Astrocyte of the spinal cord (primary cell): Measurements from ENCODE around the gene ZNF329.

Source experiments
- DNase-seq: peaks from one replicate; pipeline ENCODE4 v3.0.0; 2011; ENCODE audit warnings: low read depth, low spot score
- H3K4me3 ChIP-seq: 2 replicates; pipeline ENCODE4 v1.5.1; 2011; ENCODE audit warnings: low read depth, mild to moderate bottlenecking, low read length, moderate library complexity
- in situ Hi-C: cut with HindIII; loops from 2 replicates; pipeline ENCODE4 v1.10.0; 2017; ENCODE audit warnings: low sequenced_read_pairs
- TF ChIP-seq, protein P1 (sequence below): IDR thresholded peaks from 2 replicates; pipeline ENCODE4 v1.5.1; 2012; ENCODE audit warnings: low read depth, mild to moderate bottlenecking, low read length, inconsistent platforms

ZNF329 gene

DNA sequence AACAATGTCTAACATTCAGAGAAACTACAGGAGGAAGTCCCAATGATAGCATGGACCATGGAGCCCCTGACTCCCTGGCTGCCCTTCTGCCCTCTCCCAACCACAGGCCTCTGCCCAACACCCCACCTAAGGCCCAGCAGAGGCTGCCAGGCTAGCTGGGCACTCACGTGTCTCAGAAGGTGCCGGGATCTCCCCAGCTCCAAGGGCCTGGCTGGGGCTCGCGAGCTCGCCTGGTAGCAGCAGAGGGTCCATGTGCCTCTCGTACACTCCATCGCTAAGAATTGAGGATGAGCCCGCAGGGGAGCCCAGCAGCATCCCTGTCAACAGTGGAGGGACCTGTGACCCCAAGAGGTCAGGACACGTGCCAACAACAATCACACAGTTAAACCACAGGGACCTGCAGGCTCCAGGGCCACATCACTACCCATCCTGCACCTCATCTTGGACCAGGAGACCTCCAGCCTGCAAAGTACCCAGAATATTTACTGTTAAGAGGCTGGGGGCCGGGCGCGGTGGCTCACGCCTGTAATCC is 62.0 kb downstream of the ZNF329 start:
- no peak overlapping the region for H3K4me3 ChIP-seq
- TF ChIP-seq, protein P1, sequence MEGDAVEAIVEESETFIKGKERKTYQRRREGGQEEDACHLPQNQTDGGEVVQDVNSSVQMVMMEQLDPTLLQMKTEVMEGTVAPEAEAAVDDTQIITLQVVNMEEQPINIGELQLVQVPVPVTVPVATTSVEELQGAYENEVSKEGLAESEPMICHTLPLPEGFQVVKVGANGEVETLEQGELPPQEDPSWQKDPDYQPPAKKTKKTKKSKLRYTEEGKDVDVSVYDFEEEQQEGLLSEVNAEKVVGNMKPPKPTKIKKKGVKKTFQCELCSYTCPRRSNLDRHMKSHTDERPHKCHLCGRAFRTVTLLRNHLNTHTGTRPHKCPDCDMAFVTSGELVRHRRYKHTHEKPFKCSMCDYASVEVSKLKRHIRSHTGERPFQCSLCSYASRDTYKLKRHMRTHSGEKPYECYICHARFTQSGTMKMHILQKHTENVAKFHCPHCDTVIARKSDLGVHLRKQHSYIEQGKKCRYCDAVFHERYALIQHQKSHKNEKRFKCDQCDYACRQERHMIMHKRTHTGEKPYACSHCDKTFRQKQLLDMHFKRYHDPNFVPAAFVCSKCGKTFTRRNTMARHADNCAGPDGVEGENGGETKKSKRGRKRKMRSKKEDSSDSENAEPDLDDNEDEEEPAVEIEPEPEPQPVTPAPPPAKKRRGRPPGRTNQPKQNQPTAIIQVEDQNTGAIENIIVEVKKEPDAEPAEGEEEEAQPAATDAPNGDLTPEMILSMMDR, result no peak
- DNase-seq, result no peak
- in situ Hi-C loops, result no loop called here

DNA sequence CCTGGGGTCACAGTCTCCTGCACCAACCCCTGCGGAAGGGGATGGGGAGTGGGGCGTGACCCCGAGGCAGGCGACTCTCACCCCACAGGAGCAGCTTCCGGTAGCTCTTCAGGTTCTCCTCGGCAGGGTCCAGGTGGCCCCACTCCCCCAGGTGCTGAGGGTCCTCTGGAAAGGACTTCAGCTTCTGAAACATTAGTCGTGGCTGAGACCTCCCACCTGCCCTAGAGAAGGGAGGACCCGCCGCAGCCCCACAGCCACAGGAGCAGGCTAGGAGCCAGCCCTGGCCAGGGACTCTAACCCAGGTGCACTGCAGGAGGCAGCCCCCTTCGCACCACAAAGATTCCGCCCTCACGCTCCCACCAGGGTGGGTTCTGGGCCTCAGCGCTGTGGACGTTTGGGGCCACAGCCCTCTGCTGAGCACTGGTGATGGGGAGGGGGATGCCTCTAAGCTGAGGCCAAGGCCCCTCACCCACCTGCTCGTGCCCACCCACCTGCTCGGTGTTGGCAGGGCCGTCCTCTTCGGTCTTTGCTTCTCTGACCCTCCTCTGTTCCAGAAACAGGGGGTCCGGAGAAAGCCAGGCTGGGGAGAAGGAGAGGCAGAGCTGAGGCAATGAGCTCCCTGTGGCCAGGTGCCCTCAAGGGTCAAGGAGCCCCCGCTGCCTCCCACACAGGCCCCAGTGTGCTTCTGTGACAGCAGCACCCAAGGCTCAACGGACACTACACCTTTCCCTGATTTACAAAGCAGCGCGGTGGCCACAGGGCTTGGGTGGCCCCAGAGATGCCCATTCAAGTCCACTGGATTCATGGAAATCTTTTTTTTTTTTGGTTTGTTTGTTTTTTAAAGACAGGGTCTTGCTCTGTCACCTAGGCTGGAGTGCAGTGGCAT is 63.5 kb downstream of the ZNF329 start:
- TF ChIP-seq, protein P1, result no peak
- H3K4me3 ChIP-seq, result no peak overlapping the region
- in situ Hi-C loops, result no loop called here

DNA sequence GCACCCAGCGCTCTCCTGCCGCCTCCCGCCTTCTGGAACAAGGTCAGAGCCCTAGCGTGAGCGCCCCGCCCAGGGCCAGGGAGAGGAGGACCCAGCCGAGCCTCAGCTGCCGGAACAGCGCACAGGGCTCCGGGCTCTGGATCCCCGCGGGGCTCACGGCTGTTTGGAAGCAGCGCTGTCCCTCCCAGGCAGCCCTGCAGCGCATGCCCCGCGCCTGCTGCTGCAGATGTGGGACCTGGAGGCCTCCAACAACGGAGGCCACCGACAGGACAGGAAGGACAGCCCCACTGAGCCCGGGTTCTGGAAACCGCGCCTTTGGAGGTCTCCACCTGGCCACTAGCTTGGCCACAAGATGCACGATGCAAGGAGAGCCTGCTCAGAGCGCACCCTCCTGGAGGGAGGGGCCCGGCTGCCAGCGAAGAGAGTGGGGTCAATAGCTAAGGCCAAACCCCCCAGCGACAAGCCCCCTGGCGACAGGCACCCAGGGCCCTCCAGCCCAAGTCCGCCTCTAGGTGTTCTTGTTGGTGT is 65.2 kb downstream of the ZNF329 start:
- no peak for DNase-seq
- no peak overlapping the region for H3K4me3 ChIP-seq
- TF ChIP-seq, protein P1, result no peak
- in situ Hi-C loops, result no loop called here

More for the DNA sequence above, 63.5 kb downstream of the ZNF329 start:
- no peak for DNase-seq

DNA sequence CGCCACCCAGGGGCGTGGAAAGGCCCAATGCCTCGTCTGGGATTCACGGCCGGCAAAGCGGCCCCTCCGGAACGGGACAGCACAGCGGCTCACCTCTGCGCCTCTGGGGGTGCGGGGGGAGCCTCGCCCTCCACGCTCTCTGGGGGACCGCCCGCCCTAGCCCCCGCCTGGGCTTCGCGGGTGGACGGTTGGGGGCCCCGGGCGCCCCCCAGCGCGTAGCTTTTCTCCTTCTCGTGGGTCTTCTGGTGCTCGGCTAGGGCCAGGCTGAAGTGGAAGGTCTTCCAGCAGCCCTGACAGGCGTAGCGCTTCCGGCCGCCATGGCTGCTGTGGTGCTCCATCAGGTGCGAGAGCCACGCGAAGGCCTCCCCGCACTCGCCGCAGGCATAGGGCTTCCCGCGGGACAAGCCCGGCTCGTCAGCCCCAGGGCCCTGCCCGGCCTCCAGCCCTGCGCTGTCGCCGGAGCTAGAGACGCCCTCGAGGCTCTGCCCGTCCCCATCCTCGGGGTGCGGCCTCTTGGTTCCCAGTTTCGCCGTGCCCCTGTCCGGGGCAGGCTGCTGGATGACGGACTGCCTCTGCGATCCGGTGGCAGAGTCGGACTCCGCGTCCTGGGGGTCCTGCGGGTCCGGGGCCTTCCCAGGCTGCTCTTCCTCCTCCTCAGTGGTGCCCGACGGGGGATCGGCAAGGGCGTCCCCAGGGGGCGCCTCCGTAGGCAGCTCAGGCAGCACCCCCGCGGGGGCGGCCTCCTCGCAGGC is 65.8 kb downstream of the ZNF329 start:
- no peak for DNase-seq
- in situ Hi-C loops, result no loop called here
- no peak overlapping the region for H3K4me3 ChIP-seq
- TF ChIP-seq, protein P1, result no peak

DNA sequence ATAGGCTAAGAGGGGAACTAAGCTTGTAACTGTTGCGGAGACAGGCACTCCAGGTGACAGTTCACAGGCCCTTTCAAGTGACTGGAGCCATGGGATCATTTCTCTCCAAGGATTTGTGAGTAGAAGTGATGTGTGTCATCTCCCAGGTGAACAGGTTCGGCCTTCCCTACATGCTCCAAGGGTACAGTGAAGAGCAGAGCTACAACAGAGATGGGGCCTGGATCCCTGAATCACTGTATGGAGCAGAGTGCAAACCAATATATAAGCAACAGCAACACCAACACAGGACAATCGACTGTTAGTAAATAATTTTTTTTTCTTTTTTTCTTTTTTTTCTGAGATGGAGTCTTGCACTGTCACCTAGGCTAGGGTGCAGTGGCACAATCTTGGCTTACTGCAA is 67.6 kb downstream of the ZNF329 start:
- no peak for DNase-seq
- in situ Hi-C loops, result no loop called here
- TF ChIP-seq, protein P1, result no peak
- H3K4me3 ChIP-seq, result no peak overlapping the region

DNA sequence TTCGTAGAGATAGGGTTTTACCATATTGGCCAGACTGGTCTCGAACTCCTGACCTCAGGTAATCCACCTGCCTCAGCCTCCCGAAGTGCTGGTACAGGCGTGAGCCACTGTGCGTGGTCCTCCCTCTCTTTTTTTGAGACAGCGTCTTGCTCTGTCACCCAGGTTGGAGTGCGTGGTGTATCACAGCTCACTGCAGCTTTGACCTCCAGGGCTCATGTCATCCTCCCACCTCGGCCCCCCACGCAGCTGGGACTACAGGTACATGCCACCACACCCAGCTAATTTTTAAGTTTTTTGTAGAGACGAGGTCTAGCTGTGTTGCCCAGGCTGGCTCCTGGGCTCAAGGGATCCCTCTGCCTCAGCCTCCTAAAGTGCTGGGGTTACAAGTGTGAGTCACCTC is 70.8 kb downstream of the ZNF329 start:
- H3K4me3 ChIP-seq, result no peak overlapping the region
- no peak for DNase-seq
- TF ChIP-seq, protein P1, result no peak
- in situ Hi-C loops, result no loop called here
